Measurements from ENCODE around the gene ERGIC2. TPM values are rescaled to one million over a fixed set of nuclear protein-coding genes. Genes with fewer than 3 reads are reported as not detected.
"Not testable (repeated sequence)": the region's sequence is repeated elsewhere in the genome, so short reads cannot be mapped to it uniquely, and the experiment has no call there.

Gene ERGIC2
- total RNA-seq, 2 donors from 2014 or later = 27.9 to 56.8 TPM

- Histone ChIP-seq H3K36me3 (no peaks in the 10 kb centered on the region), H3K4me3 (no peak overlapping the region), H3K4me1 (replicated peaks) (no peaks in the 10 kb centered on the region), H3K27ac (no peak overlapping the region), H3K27me3 (replicated peaks; ENCODE audit: insufficient read depth) (no peaks in the 10 kb centered on the region), H3K9me3 (no peaks in the 10 kb centered on the region)
- no peak for DNase-seq (ENCODE audit: low spot score)
- TF ChIP-seq CTCF (IDR thresholded peaks at IDR 0.05) = no peak
- no peak for TF ChIP-seq POLR2AphosphoS5 (IDR thresholded peaks at IDR 0.05)
- TF ChIP-seq POLR2A (IDR thresholded peaks at IDR 0.05) = no peak
- WGBS = 76% methylated on average over 3 of the region's 3 CpGs
- intact Hi-C loops (cut with DNase I) = no loop called here
Measured at GRCh38 chr12:29291226-29291625, 89.7 kb downstream of the ERGIC2 start.

- H3K36me3 ChIP-seq; intact Hi-C loops (cut with DNase I); H3K4me1 ChIP-seq (replicated peaks); H3K4me3 ChIP-seq; H3K27ac ChIP-seq; H3K27me3 ChIP-seq (replicated peaks; ENCODE audit: insufficient read depth); DNase-seq (ENCODE audit: low spot score); H3K9me3 ChIP-seq: not testable (repeated sequence)
Measured at GRCh38 chr12:29290475-29290874, 90.5 kb downstream of the ERGIC2 start.

- H3K9me3 ChIP-seq = no peaks in the 10 kb centered on the region
- no peak overlapping the region for H3K4me3 ChIP-seq
- intact Hi-C loops (cut with DNase I) = no loop called here
- H3K4me1 ChIP-seq (replicated peaks) = no peaks in the 10 kb centered on the region
- H3K27ac ChIP-seq = no peak overlapping the region
- no peaks in the 10 kb centered on the region for H3K36me3 ChIP-seq
- no peak for DNase-seq (ENCODE audit: low spot score)
- TF ChIP-seq POLR2A (IDR thresholded peaks at IDR 0.05) = no peak
- TF ChIP-seq POLR2AphosphoS5 (IDR thresholded peaks at IDR 0.05) = no peak
- no peak for TF ChIP-seq CTCF (IDR thresholded peaks at IDR 0.05)
- H3K27me3 ChIP-seq (replicated peaks; ENCODE audit: insufficient read depth) = no peaks in the 10 kb centered on the region
Measured at GRCh38 chr12:29288031-29288430, 92.9 kb downstream of the ERGIC2 start.

GRCh38 chr12:29287622-29288021 lies 93.3 kb downstream of the ERGIC2 start:
- Histone ChIP-seq H3K36me3 (no peaks in the 10 kb centered on the region), H3K4me1 (replicated peaks) (no peaks in the 10 kb centered on the region), H3K27me3 (replicated peaks; ENCODE audit: insufficient read depth) (no peaks in the 10 kb centered on the region), H3K4me3 (no peak overlapping the region), H3K9me3 (no peaks in the 10 kb centered on the region), H3K27ac (no peak overlapping the region)
- WGBS = 61% methylated on average over 1 of the region's 1 CpG
- TF ChIP-seq POLR2AphosphoS5 (IDR thresholded peaks at IDR 0.05) = no peak
- DNase-seq (ENCODE audit: low spot score) = no peak
- intact Hi-C loops (cut with DNase I) = no loop called here

Other genes with a start within 250 kb of the ERGIC2 start
- 1 to 10 TPM; 3.1 to 7.2 TPM for gene FAR2, start 231.9 kb downstream of the ERGIC2 start, total RNA-seq
- gene OVCH1, start 116.5 kb upstream of the ERGIC2 start, total RNA-seq = not detected